NCI-H128 (cell line): ENCODE measurements around the gene PPM1A.
"Not testable (repeated sequence)": the region's sequence is repeated elsewhere in the genome, so short reads cannot be mapped to it uniquely, and the experiment has no call there.

Experiments used
- DNase-seq: peaks from one replicate; lab custom pipeline; 2025; ENCODE audit not compliant: unreplicated experiment; lab: John Stamatoyannopoulos, UW

The PPM1A gene

GRCh38 chr14:60317609-60318008 is 68.6 kb downstream of the PPM1A start:
- no peak for DNase-seq

- DNase-seq = not testable (repeated sequence)
These were observed 71.8 kb downstream of the PPM1A start for GRCh38 chr14:60320860-60321259.

DNA sequence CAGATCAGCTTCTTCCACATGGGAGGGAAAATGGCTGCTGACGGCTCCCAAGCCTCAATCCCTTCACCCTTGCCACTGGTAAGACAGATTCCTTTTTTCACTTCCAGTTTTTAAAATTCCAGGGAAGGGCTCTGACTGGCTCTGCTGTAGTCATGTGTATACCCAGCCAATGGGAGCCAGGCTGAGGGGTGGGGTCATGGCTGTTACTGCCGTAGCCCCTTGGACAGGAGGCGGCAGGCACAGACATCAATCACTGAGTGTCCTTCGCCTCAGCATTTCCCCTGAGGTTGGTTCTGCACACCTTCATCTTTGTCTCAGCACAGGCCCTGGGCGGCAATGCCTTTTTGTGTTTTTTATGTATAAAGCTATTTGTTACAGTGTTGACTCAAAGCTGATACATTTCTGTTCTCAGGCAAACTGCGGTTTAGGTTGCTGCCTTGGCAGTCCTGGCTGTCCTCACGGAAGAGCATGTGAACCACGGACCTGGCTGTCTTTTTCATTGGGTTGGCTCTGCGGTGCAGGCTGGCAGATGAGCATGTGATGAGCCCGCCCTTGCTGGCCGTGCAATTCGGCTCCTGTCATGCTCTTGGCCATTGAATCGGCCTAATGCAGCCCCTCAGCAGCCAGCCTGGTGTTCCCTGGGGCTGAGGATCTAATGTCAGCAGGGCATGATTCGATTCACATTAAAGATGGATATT is 74.3 kb downstream of the PPM1A start:
- DNase-seq = no peak

GRCh38 chr14:60324837-60325236 is 75.8 kb downstream of the PPM1A start:
- no peak for DNase-seq

DNA sequence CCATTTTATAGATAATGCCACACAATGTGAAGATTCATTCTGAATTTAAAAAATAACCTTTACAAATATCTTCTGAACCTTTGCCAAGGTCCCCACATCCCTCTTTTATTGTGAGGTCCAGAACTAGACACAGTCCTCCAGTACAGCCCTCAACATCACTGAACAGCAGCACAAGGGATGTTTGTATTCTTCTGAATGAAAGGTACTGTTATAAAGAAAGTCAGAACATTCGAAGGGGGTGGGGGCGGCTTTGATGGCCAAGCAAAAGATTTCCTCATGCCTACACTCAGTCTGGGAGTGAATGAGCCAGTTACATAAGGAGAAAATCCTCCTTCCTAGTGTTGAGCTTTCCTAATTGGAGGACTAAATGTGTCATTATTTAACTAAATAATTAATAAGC is 77.3 kb downstream of the PPM1A start:
- no peak for DNase-seq

- no peak for DNase-seq
These were observed 78.7 kb downstream of the PPM1A start for GRCh38 chr14:60327447-60328331.

GRCh38 chr14:60328583-60328982 is 79.6 kb downstream of the PPM1A start:
- DNase-seq = no peak

DNA sequence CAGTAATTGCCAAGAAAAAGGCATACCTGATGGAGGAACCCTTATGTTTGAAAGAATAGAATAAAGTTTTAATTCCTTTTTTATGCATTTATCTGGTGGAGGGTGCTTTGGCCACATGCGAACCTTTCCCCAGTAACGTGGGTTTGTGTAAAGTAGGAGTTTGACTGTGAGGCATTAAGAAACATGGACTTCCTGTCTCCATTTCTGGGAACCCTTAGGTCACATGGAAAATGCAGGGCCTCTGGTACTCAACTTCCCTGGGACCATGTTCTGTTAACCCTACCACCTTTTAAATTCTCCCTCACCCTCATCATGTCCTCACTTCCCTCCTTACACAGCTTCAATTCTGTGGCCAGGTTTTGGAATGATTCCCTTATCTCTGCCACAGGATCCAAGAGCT is 80.3 kb downstream of the PPM1A start:
- no peak for DNase-seq

GRCh38 chr14:60331201-60332045 is 82.4 kb downstream of the PPM1A start:
- DNase-seq = peak; percentile 57

GRCh38 chr14:60332046-60332399 is 83.0 kb downstream of the PPM1A start:
- DNase-seq = no peak

GRCh38 chr14:60332869-60333268 is 83.8 kb downstream of the PPM1A start:
- no peak for DNase-seq

DNA sequence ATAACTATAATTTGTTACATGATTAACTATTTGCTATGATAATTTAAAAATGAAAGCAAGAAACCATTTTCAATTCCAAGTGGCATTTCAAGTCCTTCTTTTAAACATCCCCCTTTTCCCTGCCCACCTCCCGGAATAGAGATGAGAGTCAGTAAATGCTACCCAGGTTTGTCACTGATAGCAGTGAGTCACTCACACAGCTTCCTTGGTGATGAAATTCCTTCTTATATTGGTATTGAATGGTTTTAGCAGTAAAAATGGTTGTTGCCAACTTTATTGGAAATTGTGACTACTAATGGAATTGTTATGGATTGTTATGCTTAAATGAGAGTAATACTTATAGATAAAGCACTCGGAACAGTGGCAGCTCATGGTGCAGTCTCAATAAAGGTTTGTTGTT is 90.5 kb downstream of the PPM1A start:
- DNase-seq = no peak

- no peak for DNase-seq
These were observed 94.6 kb downstream of the PPM1A start for GRCh38 chr14:60343571-60344071.

GRCh38 chr14:60344751-60345150 is 95.7 kb downstream of the PPM1A start:
- DNase-seq = no peak

GRCh38 chr14:60346706-60347105 is 97.7 kb downstream of the PPM1A start:
- DNase-seq = no peak

- no peak for DNase-seq
These were observed 99.2 kb downstream of the PPM1A start for GRCh38 chr14:60348211-60348610.
